ENCODE data around the gene RHBDD3. TPM values are rescaled to one million over a fixed set of nuclear protein-coding genes. Genes with fewer than 3 reads are reported as not detected.

The RHBDD3 gene
- total RNA-seq, 4 donors from 2014 or later: 8.9 to 24.1 (median 20.5) TPM

DNA sequence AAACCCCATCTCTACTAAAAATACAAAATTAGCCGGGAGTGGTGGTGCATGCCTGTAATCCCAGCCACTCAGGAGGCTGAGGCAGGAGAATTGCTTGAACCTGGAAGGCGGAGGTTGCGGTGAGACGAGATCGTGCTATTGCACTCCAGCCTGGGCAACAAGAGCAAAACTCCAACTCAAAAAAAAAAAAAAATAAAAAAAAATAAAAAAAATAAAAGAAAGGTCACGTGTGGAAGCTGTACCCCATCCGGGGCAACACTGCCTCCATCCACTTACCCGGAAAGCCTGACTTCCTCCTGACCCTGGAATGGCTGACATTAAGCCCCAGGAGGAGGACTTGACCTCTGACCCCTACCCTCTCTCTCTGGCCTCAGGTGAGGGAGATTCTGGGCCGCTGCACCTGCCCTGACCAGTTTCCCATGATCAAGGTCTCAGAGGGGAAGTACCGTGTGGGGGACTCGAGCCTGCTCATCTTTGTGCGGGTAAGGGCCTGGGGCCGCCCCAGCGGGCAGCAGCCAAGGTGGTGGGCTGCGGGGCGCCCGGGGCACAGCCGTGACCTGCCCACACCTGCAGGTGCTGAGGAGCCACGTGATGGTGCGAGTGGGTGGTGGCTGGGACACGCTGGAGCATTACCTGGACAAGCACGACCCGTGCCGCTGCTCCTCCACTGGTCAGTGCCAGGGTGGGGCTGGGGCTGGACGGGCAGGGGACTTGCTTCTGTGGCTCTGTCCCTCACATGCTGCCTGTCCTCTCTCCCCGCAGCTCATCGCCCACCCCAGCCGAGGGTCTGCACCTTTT lies 42.5 kb upstream of the RHBDD3 start:
- no peak overlapping the region for H3K4me3 ChIP-seq (ENCODE audit: low read depth, poor library complexity, severe bottlenecking)
- WGBS, 2 donors: 43 to 44% methylated on average over 28 of the region's 28 CpGs
- TF ChIP-seq POLR2A (IDR thresholded peaks at IDR 0.05): no peak
- TF ChIP-seq, protein P1, sequence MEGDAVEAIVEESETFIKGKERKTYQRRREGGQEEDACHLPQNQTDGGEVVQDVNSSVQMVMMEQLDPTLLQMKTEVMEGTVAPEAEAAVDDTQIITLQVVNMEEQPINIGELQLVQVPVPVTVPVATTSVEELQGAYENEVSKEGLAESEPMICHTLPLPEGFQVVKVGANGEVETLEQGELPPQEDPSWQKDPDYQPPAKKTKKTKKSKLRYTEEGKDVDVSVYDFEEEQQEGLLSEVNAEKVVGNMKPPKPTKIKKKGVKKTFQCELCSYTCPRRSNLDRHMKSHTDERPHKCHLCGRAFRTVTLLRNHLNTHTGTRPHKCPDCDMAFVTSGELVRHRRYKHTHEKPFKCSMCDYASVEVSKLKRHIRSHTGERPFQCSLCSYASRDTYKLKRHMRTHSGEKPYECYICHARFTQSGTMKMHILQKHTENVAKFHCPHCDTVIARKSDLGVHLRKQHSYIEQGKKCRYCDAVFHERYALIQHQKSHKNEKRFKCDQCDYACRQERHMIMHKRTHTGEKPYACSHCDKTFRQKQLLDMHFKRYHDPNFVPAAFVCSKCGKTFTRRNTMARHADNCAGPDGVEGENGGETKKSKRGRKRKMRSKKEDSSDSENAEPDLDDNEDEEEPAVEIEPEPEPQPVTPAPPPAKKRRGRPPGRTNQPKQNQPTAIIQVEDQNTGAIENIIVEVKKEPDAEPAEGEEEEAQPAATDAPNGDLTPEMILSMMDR (IDR thresholded peaks at IDR 0.05): no peak
- intact Hi-C loops (cut with DNase I; ENCODE audit: low total_unique reads): no loop called here
- no peak for DNase-seq (ENCODE audit: low spot score in 2 of 2)

GRCh38 chr22:29309332-29310064 lies 41.7 kb upstream of the RHBDD3 start:
- 64 to 81% methylated on average over 8 to 21 of the region's 21 CpGs for WGBS, 2 donors
- intact Hi-C loops (cut with DNase I; ENCODE audit: low total_unique reads): no loop called here
- DNase-seq (ENCODE audit: low spot score in 2 of 2): peak in 1 of 2 donors; percentile 87
- no peak for TF ChIP-seq POLR2A (IDR thresholded peaks at IDR 0.05)
- TF ChIP-seq, protein P1 (IDR thresholded peaks at IDR 0.05): no peak
- H3K4me3 ChIP-seq (ENCODE audit: low read depth, poor library complexity, severe bottlenecking): no peak overlapping the region

- TF ChIP-seq, protein P1 (IDR thresholded peaks at IDR 0.05): no peak
- TF ChIP-seq POLR2A (IDR thresholded peaks at IDR 0.05): no peak
- DNase-seq (ENCODE audit: low spot score in 2 of 2): no peak
- H3K4me3 ChIP-seq (ENCODE audit: low read depth, poor library complexity, severe bottlenecking): no peak overlapping the region
- intact Hi-C loops (cut with DNase I; ENCODE audit: low total_unique reads): no loop called here
- 29 to 34% methylated on average over 13 of the region's 13 CpGs for WGBS, 2 donors
Measured at GRCh38 chr22:29308791-29309262, 41.0 kb upstream of the RHBDD3 start.

DNA sequence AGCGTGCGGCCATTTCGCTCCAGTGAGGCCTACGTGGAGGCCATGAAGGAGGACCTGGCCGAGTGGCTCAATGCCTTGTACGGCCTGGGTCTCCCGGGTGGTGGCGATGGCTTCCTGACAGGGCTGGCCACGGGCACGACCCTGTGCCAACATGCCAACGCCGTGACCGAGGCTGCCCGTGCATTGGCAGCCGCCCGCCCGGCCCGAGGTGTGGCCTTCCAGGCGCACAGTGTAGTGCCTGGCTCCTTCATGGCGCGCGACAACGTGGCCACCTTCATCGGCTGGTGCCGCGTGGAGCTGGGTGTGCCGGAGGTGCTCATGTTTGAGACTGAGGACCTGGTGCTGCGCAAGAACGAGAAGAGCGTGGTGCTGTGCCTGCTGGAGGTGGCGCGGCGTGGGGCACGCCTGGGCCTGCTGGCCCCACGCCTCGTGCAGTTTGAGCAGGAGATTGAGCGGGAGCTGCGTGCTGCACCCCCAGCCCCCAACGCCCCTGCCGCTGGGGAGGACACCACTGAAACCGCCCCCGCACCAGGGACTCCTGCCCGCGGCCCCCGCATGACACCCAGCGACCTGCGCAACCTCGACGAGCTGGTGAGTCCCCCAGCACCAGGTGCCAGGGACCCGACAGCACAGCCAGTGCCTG lies 40.5 kb upstream of the RHBDD3 start:
- intact Hi-C loops (cut with DNase I; ENCODE audit: low total_unique reads): no loop called here
- TF ChIP-seq POLR2A (IDR thresholded peaks at IDR 0.05): no peak
- TF ChIP-seq, protein P1 (IDR thresholded peaks at IDR 0.05): no peak
- 32 to 34% methylated on average over 12 to 28 of the region's 50 CpGs for WGBS, 2 donors
- DNase-seq (ENCODE audit: low spot score in 2 of 2): no peak
- no peak overlapping the region for H3K4me3 ChIP-seq (ENCODE audit: low read depth, poor library complexity, severe bottlenecking)

DNA sequence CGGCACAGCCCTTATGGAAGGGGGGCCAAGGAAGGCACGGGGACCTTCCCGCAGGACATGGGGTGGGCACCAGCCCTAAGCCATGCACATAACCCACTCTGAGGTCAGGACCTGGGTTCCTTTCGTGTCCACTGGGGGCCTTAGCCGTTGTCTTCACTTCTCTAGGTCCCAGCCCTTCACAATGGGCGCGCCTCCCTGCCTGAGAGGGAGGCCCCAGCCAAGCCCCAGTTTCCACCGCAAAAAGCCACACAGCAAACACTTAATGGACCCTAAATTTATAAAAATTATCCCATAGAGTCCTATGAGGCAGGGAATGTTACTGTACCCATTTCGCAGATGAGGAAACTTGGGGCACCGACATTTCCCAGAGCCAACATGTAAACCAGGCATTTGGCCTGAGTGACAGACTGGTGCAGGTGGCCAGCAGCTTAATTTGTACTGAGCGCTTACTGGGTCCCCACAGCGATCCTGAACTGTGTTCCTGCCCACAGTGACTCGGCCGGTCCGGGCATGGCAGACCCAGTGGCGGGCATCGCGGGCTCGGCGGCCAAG lies 39.9 kb upstream of the RHBDD3 start:
- 25 to 42% methylated on average over 19 to 20 of the region's 20 CpGs for WGBS, 2 donors
- DNase-seq (ENCODE audit: low spot score in 2 of 2): no peak
- H3K4me3 ChIP-seq (ENCODE audit: low read depth, poor library complexity, severe bottlenecking): peak overlapping the region; percentile 73
- intact Hi-C loops (cut with DNase I; ENCODE audit: low total_unique reads): no loop called here
- TF ChIP-seq POLR2A (IDR thresholded peaks at IDR 0.05): no peak
- TF ChIP-seq, protein P1 (IDR thresholded peaks at IDR 0.05): no peak
